Fibroblast of peridontal ligament (primary cell): Measurements from ENCODE around the gene GRIA4.
"Not testable (repeated sequence)": the region's sequence is repeated elsewhere in the genome, so short reads cannot be mapped to it uniquely, and the experiment has no call there.

ENCODE experiments used
- DNase-seq: peaks from one replicate; pipeline ENCODE4 v3.0.0-alpha.2; 2010; ENCODE audit errors: extremely low read depth

The GRIA4 gene

DNA sequence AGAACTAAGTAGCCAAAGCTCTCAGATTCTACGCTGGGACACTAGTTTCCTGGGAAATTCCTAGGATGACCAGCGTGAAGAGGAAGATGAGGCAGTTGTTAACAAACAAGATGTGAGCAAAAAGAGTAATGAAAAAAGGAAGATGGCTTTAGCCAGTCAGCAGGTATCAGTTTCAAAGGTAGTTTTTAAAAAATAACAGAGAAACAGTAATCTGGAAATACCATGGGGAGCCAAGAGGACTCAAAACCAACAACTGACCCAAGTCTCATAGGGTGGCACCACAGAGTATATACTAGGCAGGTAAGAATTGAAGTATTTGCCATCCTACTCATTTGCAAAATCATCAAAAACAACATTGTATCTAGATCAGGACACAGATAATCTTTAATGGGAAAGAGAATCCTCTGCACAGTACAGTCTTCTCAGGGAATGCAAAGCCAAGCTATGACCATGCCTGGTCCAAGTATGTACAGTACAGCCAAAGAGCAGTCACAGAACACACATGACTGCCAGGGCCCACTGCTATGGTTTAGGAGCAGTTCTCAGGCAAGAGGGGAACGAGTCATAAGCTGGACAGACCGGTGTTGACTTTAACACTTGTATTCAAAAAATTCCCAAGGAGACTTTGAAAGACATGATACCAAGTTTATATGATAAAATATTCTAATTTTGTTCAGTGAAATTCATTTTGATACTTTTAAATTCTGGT is 391.6 kb downstream of the GRIA4 start:
- no peak for DNase-seq

DNA sequence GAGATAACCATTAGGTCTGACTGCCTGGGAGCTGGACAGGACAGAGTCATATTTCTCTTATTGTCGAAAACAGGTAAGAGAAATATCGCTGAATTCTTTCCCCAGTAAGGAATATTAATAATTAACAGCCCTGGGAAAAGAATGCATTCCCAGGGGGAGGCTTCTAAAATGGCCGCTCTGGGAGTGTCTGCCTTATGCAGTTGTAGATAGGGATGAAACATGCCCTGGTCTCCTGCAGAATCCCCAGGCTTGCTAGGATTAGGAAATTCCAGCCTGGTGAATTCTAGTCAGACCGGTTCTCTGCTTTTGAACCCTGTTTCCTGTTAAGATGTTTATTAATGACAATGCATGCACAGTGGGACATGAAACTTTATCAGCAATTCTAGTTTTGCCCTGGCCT is 393.2 kb downstream of the GRIA4 start:
- not testable (repeated sequence) for DNase-seq

DNA sequence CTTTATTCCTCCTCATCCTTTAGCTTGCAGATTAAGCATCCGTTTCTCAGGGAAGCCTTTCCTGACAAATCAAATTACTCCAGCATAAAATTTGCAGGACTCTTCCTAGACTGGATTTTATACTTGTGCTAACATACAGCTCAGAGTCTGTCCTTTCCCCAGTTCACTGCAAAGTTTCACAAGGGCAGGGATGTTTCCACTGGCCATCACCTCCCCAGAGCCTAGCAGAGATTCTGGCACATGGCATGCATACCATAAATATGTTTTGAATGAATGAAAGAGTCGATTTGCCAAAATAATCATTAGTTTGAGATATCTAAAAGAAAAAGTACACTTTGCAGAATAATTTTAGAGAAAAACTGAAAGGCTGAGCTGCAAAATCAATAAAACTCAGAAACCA is 401.6 kb downstream of the GRIA4 start:
- peak; percentile 39 for DNase-seq

DNA sequence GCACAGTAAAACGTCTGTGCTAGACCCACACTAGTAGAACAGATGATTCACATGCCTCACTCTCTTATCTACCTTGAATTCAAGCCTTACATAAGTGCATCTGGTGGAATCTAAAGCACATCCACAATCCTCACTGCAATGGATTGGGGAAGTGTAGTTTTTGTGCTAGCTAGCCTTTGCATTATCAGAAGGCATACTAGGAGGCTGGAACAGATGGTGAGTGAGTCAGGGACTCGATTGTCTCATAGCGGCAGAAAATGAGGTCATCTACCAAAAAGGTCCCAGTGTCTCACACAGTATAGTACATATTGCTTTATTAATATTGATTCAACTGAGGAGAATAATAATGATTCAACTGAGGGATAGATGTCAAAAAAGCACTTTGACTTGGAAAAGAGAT is 402.9 kb downstream of the GRIA4 start:
- DNase-seq: peak; percentile 77

DNA sequence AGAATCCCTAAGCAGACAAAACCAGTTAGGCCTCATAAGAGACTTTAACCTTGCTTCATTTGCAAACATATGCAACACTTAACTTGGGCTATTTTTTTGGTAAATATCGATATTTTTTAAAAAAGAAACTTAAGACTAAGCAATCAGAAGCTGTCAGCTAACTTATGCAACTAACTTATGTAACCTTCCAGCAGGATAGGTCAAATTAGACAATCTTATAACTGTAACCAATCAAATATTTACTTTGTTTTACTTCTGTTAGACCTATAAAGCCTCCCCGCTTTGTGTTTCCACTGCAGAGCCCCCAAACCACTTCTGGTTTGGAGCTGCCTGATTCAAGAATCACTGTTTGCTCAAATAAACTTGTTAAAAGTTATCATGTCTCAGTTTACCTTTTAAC is 404.2 kb downstream of the GRIA4 start:
- no peak for DNase-seq

DNA sequence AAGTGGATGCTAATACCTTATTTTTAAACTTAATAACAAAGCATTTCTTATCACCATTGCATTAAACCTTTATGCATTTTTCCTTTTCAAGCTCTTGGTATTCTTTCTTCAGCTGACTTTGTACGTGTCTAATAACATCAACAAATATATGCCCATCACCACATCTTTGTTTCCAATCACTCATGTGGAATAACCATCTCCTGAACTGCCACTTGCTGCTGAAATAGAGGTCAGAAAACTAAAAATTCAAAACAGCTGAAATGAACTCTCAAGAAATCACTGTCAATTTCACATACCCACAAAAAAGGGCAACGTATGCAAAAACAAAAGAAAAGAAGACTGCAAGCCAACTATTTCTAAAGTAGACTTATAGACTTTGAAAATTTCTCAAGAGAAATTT is 404.7 kb downstream of the GRIA4 start:
- DNase-seq: no peak

DNA sequence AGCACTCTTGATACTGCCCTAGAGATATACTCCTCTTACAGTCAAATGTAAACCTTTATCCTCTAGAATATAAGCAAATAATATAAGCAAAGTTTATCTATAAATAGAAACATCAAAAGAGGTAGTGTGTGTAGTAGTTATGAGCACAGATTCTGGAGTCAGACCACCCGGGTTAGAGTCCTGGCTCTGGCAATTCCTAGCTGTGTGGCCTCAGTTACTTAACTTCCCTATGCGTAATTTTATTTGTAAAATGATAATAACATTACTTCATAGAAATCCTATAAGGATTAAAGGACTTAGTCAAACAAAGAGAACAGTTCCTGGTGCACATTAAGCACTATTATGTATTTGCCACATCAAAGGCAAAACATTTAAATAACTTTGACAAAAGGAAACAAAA is 405.2 kb downstream of the GRIA4 start:
- no peak for DNase-seq

DNA sequence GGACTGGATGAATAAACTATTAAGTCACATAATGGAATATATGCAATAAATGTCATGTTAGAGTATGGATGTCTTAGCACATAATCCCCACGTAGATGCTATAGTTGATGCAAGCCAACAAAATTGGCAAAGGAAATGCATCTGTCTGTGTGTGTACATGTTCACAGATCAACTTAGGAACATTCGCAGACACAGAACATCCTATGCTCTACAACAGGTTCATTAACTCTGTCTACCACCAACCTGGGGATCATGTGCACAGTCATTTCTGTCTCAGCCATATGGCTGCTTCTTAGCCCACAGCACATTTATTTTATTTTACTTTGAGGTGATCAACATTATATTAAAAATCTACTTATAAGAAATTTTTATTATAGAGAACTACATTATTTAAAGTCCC is 407.2 kb downstream of the GRIA4 start:
- no peak for DNase-seq

DNA sequence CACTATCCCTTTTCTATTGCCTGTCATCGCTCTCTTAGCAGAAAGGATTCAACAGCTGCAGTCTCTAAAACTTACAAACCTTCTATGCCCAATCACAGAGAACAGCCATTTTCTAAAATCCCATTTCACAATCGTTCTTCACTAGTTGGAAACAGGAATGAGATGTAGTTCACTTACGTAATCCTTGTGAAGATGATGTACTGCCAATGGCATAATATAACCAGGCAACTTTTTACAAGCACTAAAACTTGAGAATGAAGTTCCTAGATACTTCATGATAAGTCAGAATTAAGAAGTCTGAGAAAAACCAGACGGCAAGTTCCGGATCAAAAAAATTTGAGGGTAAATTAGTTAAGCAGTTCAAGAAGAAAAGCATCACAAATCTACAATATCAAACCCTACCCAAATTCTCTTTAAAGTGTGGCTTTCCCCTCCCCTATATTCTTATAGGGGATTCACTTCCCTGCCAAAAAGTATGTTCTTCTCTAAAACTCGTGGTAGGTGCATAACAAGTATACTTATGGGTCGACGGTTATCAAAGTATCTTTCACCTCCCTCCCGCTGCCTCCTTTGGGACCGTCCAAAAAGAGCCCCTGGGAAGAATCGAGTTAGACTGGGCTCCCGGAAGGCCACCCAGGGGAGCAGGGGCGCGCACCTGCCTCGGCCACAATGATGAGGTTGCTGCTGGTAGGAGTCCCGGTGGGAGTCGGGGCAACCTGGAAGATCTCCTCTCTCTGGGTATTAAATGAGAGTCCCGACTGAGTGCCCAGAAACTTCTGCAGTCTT is 411.5 kb downstream of the GRIA4 start:
- peak; percentile 73 for DNase-seq

DNA sequence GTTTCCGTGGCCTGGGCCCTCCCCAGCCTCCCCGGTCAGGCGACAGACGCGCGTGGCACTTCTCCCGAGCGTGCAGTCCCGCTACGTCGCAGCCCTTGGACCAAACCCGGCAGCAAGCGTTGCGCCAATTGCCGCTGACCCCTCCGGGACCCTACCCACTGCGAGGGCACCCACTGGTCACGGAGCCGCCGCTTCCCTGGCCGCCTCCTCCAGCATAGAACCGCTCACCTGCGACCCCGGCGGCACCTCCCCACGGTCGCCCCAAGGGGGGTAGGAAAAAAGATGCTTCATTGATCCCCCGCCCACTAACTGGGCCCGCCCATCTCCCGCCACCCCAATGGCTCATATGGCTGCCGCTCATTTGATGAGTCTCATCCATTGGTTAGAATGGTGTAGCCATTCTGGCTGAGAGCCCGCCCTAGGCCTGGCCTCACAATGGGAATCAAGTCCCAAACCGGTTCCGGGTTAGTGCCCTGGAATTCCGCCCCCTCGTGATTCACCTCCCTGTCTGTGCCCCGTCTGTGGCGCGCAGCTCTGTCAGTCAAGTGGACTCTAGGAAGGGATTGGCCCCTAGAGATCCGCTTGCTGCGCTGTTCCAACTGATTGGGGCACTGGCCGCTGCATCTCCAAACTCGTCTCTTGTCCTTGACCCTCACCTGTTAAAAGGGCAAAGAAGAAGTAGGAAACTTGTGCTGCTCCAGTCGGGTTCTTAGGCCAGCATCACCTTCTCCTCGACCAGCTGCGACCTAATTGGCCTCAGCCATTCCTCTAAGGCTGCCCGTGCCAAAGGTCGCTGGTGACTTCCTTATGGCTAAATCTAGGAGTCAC is 412.3 kb downstream of the GRIA4 start, which contains the start of gene MSANTD4:
Gene MSANTD4 (minus strand): TSS at position 274 of the 828 bp plus-strand sequence. CDS start 11,323 bp downstream, outside the sequence.
- peak; percentile 99 for DNase-seq

DNA sequence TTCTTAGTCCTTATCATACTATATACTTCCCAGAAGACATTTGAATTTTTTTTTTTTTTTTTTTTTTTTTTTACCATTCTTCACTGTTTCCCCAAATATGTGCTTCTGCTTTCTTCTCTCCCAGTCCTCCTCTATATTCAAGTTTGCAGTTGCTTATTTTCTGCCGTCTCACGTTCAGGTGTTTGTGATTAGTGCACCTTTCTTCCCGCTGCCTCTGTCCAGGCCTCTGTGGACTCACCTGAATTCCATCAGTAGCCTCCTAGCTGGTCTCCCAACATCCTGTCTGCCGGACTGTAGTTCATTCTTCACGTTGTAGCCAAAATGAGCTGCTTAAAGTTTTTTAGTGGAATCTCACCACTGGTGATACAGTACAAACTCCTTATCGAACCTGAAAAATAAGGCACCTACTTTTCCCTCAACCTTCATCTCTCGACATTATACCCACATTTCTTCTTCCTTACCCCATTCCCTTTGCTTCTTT is 413.0 kb downstream of the GRIA4 start:
- no peak for DNase-seq

DNA sequence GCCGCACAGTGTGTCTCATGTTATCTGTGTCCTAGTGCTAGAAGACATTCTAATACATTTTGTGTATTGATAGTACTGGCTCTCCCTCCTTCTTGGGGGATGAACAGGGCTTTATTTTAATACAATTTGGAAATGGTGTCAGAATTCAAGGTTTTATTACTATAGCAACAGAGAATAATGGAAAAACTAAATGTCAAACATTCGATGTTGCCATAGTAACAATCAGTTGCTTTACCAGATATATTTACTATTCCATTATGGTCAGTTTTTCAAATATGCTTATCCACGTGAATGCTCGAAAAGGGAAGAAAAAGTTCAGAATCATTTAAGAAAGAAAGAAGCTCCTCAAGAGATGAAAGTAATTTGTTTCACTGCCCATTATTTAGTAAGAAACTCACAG is 420.7 kb downstream of the GRIA4 start:
- DNase-seq: no peak

DNA sequence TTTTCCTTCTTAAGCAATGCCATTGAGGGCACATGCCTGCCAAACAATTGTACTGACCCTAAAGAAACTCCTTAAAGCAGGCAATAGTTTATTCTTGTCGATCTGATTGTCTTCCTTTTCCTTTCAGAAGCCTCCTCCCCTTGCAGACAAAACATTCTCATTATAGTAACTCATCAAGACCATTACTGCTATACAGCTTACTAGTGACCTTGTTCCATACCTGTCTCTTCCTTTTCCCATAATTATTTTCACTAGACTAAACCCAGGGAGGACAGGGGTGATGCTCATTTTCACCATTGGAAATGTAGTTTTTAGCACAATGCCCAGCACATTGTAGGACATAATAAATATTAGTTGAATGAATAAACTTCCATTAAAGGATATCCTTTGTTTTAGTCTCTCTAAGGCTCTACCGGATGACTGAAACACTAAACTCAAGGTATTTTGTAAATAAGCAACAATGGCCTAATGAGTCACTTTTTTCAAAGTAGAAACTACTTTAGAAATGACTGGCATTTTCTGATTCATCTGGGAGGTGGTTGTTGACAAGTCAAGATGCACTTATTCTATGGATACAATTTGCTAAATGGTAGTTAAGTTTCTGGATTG is 421.4 kb downstream of the GRIA4 start:
- no peak for DNase-seq
